Mononuclear cell (primary cell): ENCODE data around the gene TMEM139. TPM values are rescaled to one million over a fixed set of nuclear protein-coding genes. Genes with fewer than 3 reads are reported as not detected.

Experiments
- H3K27me3 ChIP-seq: 2 replicates; pipeline ENCODE4 v1.6.0; 2011; ENCODE audit warnings: low read length, control low read depth; ENCODE audit not compliant: insufficient read depth
- H3K4me1 ChIP-seq: 2 replicates; pipeline ENCODE4 v1.5.1; 2011; ENCODE audit warnings: mild to moderate bottlenecking, low read length, control low read depth; ENCODE audit not compliant: insufficient read depth
- H3K4me3 ChIP-seq: 2 replicates; pipeline ENCODE4 v1.5.1; 2011; ENCODE audit warnings: mild to moderate bottlenecking, low read length, moderate library complexity
- H3K9me3 ChIP-seq: 2 replicates; pipeline ENCODE4 v1.5.1; 2011; ENCODE audit warnings: low read depth, mild to moderate bottlenecking, control low read depth, low read length
- total RNA-seq: library from RNA; depleted of rRNA; stranded (reverse); fragments of >200 nt; gene quantifications from one replicate; pipeline ENCODE4 v1.2.3, GENCODE V29; 2012

The TMEM139 gene
- total RNA-seq, 1 donor = 0.10 TPM

- Histone ChIP-seq H3K4me3 (no peak overlapping the region), H3K4me1 (peaks cover 4% of the 10 kb centered on the region), H3K27me3 (no peaks in the 10 kb centered on the region), H3K9me3 (no peaks in the 10 kb centered on the region)
These were observed 11.9 kb upstream of the TMEM139 start for GRCh38 chr7:143272871-143273270.

GRCh38 chr7:143279186-143280098 lies 5.3 kb upstream of the TMEM139 start:
- H3K9me3 ChIP-seq = no peaks in the 10 kb centered on the region
- H3K27me3 ChIP-seq = no peaks in the 10 kb centered on the region
- no peak overlapping the region for H3K4me3 ChIP-seq
- H3K4me1 ChIP-seq = peaks cover 17% of the 10 kb centered on the region

- peaks cover 17% of the 10 kb centered on the region for H3K4me1 ChIP-seq
- no peaks in the 10 kb centered on the region for H3K9me3 ChIP-seq
- no peak overlapping the region for H3K4me3 ChIP-seq
- no peaks in the 10 kb centered on the region for H3K27me3 ChIP-seq
These were observed 4.6 kb upstream of the TMEM139 start for GRCh38 chr7:143280160-143280559.

- Histone ChIP-seq H3K4me1 (peaks cover 17% of the 10 kb centered on the region), H3K9me3 (no peaks in the 10 kb centered on the region), H3K27me3 (no peaks in the 10 kb centered on the region), H3K4me3 (no peak overlapping the region)
These were observed 4.2 kb upstream of the TMEM139 start for GRCh38 chr7:143280566-143280965.

- H3K4me3 ChIP-seq = no peak overlapping the region
- H3K4me1 ChIP-seq = peaks cover 17% of the 10 kb centered on the region
- H3K27me3 ChIP-seq = no peaks in the 10 kb centered on the region
- H3K9me3 ChIP-seq = no peaks in the 10 kb centered on the region
These were observed 3.2 kb upstream of the TMEM139 start for GRCh38 chr7:143281529-143281928.

GRCh38 chr7:143282124-143282523 lies 2.6 kb upstream of the TMEM139 start:
- no peaks in the 10 kb centered on the region for H3K9me3 ChIP-seq
- H3K4me3 ChIP-seq = no peak overlapping the region
- no peaks in the 10 kb centered on the region for H3K27me3 ChIP-seq
- peaks cover 19% of the 10 kb centered on the region for H3K4me1 ChIP-seq

- Histone ChIP-seq H3K27me3 (no peaks in the 10 kb centered on the region), H3K4me3 (no peak overlapping the region), H3K9me3 (no peaks in the 10 kb centered on the region), H3K4me1 (peaks cover 26% of the 10 kb centered on the region)
These were observed 1.4 kb upstream of the TMEM139 start for GRCh38 chr7:143283381-143283780.

GRCh38 chr7:143285470-143285778 lies 666 bp downstream of the TMEM139 start:
- H3K27me3 ChIP-seq = no peaks in the 10 kb centered on the region
- H3K4me3 ChIP-seq = no peak overlapping the region
- H3K9me3 ChIP-seq = no peaks in the 10 kb centered on the region
- H3K4me1 ChIP-seq = peaks cover 38% of the 10 kb centered on the region

- no peaks in the 10 kb centered on the region for H3K27me3 ChIP-seq
- no peak overlapping the region for H3K4me3 ChIP-seq
- no peaks in the 10 kb centered on the region for H3K9me3 ChIP-seq
- peaks cover 42% of the 10 kb centered on the region for H3K4me1 ChIP-seq
These were observed 1.2 kb downstream of the TMEM139 start for GRCh38 chr7:143285806-143286521.

GRCh38 chr7:143286522-143286890 lies 1.7 kb downstream of the TMEM139 start:
- H3K4me3 ChIP-seq = no peak overlapping the region
- H3K27me3 ChIP-seq = no peaks in the 10 kb centered on the region
- no peaks in the 10 kb centered on the region for H3K9me3 ChIP-seq
- peaks cover 42% of the 10 kb centered on the region for H3K4me1 ChIP-seq

- no peaks in the 10 kb centered on the region for H3K9me3 ChIP-seq
- peaks cover 42% of the 10 kb centered on the region for H3K4me1 ChIP-seq
- H3K27me3 ChIP-seq = no peaks in the 10 kb centered on the region
- H3K4me3 ChIP-seq = peak overlapping the region; percentile 92
These were observed 2.7 kb downstream of the TMEM139 start for GRCh38 chr7:143287339-143287934.

GRCh38 chr7:143287935-143288826 lies 3.4 kb downstream of the TMEM139 start, which contains the start of gene CASP2:
Gene CASP2, plus strand, starts transcription at chr7:143288351. Its CDS starts 105 bp downstream, at chr7:143288456.
- peaks cover 45% of the 10 kb centered on the region for H3K4me1 ChIP-seq
- no peaks in the 10 kb centered on the region for H3K27me3 ChIP-seq
- H3K4me3 ChIP-seq = peak within 1 kb of the TSS; percentile 92
- H3K9me3 ChIP-seq = no peaks in the 10 kb centered on the region

- Histone ChIP-seq H3K9me3 (no peaks in the 10 kb centered on the region), H3K4me3 (peak overlapping the region; percentile 92), H3K4me1 (peaks cover 45% of the 10 kb centered on the region), H3K27me3 (no peaks in the 10 kb centered on the region)
These were observed 4.1 kb downstream of the TMEM139 start for GRCh38 chr7:143288836-143289235.

- H3K4me1 ChIP-seq = peaks cover 47% of the 10 kb centered on the region
- peak overlapping the region; percentile 92 for H3K4me3 ChIP-seq
- H3K27me3 ChIP-seq = no peaks in the 10 kb centered on the region
- H3K9me3 ChIP-seq = no peaks in the 10 kb centered on the region
These were observed 4.7 kb downstream of the TMEM139 start for GRCh38 chr7:143289421-143289820.
